Caki2 (cell line): ENCODE results near the gene POTEM. TPM values are rescaled to one million over a fixed set of nuclear protein-coding genes. Genes with fewer than 3 reads are reported as not detected.
"Not testable (repeated sequence)": the region's sequence is repeated elsewhere in the genome, so short reads cannot be mapped to it uniquely, and the experiment has no call there.

Source experiments
- DNase-seq: peaks from one replicate; pipeline ENCODE4 v3.0.0-alpha.2; 2015; ENCODE audit warnings: low read depth
- in situ Hi-C: cut with HindIII; loops from 2 replicates; pipeline ENCODE4 v1.10.0; 2016; ENCODE audit warnings: low sequenced_read_pairs, low pct_unique_long_range_greater_than_20kb, mixed read lengths
- total RNA-seq: library from RNA; depleted of rRNA; stranded (reverse); fragments of >200 nt; shearing (Covaris generic); gene quantifications from 2 replicates; pipeline ENCODE4 v1.2.3, GENCODE V29; 2014; ENCODE audit warnings: low replicate concordance; rRNA removed

Gene POTEM
- total RNA-seq, result not detected in 2 replicates

DNA sequence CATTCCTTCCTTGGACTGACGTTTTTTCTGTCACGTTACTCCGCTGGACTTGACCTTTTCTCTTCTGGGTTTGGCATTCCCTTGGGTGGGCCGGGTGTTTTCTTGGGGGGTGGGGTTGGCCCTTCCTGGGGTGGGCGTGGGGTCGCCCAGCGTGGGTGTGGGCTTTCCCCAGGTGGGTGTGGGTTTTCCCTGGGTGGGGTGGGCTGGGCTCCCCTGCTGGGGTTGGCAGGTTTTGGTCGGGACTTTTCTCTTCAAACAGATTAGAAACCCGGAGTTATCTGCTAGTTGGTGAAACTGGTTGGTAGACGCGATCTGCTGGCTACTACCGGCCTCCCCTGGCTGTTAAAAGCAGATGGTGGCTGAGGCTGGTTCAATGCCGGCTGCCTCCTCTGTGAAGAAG is at the start of gene POTEM:
POTEM (plus strand) TSS at position 301 of the 400 bp plus-strand sequence; CDS start at position 353, 52 bp downstream.
- DNase-seq, in situ Hi-C loops: not testable (repeated sequence)

GRCh38 chr14:18918345-18918744 is 48.9 kb upstream of the POTEM start:
- DNase-seq, in situ Hi-C loops: not testable (repeated sequence)

DNA sequence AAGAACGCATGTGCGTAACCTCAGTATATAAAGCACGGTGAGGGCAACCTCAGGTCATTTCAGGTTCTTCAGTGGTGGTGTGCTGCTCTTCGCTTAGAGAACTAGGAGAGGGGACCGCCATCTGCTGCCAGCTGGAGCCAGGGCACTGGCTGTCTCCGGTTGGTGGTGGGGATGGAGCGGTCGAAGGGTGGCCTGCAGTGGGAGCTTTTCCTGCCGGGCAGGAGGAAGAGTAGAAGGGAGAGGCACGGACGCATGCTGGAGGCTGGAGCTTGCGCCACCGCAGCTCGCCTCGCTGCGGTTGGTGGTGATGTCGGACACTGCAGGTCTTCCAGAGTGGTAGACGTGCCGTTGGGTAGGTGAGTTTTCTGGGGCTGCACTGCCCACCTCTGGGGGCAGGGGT is 47.2 kb upstream of the POTEM start:
- DNase-seq, in situ Hi-C loops: not testable (repeated sequence)

DNA sequence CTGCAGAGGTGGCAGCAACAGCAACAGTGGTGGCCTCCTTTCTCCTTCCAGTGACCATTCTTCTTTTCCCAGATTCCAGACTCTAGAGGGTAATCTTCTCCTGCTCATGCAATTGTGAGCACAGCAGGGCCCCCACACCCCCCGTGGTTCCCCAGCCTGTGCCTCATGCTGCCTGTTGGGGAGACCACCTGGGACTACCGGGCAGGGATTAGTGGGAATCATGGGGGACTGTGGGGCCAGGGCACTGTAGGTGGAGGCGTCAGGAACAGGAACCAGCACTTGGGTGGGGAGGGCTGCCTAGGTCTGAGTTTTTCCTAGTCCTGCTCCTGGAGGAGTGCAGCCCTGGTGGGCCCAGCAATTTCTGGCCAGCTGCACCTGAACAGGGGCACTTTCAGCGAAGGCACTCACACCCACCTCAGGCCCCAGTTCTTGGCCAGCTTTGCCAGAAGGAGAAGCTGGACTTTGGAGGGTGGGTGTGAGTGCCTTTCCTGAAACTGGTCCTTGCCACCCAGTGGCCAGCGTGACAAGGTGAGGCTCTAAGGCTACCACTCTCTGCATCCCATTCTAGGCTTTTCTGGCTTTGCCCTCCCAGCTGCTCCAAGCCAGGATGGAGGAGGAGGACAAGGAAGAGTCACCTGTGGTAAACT is 46.1 kb upstream of the POTEM start:
- DNase-seq, in situ Hi-C loops: not testable (repeated sequence)

- in situ Hi-C loops, DNase-seq: not testable (repeated sequence)
Measured at GRCh38 chr14:18936848-18937247, 30.4 kb upstream of the POTEM start.

DNA sequence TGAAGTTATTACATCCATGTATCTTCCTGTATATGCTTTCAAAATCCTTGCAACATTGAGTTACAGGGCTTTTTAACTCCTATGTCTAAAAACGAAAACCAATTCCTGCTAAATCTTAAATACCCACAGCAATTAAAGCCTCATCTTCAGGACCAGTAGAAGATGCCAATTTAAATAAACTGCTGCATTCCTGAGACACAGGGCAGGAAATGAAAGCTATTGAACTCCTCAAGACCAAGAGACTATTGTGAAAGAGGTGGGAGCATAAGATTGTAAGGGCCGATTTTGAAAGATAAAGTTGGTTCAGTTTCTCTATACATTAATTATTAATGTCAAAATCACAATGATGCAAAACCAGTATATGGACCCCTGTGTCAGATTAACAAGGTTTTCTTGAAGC is 28.5 kb upstream of the POTEM start:
- DNase-seq, in situ Hi-C loops: not testable (repeated sequence)

GRCh38 chr14:18949939-18950338 is 17.3 kb upstream of the POTEM start:
- DNase-seq, in situ Hi-C loops: not testable (repeated sequence)

GRCh38 chr14:18953085-18953484 is 14.1 kb upstream of the POTEM start:
- in situ Hi-C loops, DNase-seq: not testable (repeated sequence)

- DNase-seq, in situ Hi-C loops: not testable (repeated sequence)
Measured at GRCh38 chr14:18955816-18956215, 11.4 kb upstream of the POTEM start.

DNA sequence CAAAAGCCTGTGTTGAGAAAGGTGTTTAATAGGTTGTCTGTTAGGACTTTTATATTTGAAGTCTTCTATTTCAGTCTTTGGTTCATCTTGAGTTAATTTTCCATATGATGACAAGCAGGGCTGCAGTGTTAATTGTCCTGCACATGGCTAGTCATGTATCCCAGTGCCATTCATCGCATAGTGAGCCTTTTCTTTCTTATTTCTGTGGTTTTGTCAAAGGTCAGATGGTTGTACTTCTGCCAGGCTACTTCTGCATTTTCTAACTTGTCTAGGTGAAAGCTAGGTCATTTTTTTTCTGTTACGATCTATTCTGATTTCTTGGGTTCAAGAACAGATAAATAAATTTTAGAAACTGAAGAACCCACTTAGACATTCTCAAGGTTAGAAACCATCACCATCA is 5.7 kb upstream of the POTEM start:
- in situ Hi-C loops, DNase-seq: not testable (repeated sequence)

DNA sequence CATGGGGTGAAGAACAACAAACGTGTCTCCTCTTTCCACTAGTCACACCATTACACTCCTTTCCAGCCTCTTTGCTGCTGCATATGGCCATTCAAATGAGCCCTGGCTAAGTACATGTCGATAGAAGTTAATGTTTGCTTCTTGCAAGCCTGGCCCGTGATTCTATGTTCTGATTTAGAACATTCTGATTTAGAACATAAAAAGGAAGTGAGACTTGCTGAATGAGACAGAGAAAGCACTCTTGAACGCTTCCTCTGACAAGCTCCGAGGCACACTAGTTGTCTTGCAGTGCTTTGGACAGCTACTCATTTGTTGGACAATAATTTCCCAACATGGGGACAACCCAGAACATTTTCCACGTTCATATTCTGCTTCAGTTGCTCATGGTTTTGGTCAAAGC is 5.1 kb upstream of the POTEM start:
- in situ Hi-C loops, DNase-seq: not testable (repeated sequence)

- in situ Hi-C loops, DNase-seq: not testable (repeated sequence)
Measured at GRCh38 chr14:18963276-18963675, 4.0 kb upstream of the POTEM start.

DNA sequence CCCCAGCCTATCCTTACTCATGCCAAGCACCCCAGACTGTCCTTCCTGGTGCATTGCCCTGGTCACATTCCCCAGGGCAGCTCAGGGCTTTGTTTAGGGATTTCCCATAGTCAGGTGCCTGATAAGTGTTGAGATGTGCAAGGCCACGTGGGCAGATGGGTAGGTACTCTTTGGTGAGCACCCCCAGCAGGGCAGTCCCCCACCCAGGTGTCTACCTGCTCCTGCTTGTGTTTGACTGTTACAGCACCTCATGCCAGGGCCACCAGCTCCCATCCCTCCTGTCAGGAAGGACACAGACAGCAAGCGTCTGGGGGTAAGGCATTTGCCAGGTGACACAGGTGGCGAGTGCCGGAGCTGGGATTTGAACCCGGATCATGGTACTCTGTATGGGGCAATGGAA is 2.4 kb upstream of the POTEM start:
- in situ Hi-C loops, DNase-seq: not testable (repeated sequence)

DNA sequence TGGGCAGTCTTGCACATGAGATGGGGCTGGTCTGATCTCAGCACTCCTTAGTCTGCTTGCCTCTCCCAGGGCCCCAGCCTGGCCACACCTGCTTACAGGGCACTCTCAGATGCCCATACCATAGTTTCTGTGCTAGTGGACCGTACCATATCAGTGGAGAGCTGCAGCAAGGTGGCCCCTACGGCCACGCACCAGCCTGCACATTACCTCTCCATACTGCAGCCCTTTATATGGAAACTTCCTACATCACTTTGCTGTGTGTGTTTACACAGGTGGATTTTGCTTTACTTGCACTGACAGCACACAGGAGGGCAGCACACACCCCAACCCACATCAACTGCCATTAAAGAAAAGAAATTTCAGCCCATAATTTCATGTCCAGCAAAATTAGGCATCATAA is 35.3 kb downstream of the POTEM start:
- in situ Hi-C loops, DNase-seq: not testable (repeated sequence)

- DNase-seq, in situ Hi-C loops: not testable (repeated sequence)
Measured at GRCh38 chr14:19006490-19006889, 39.3 kb downstream of the POTEM start.

DNA sequence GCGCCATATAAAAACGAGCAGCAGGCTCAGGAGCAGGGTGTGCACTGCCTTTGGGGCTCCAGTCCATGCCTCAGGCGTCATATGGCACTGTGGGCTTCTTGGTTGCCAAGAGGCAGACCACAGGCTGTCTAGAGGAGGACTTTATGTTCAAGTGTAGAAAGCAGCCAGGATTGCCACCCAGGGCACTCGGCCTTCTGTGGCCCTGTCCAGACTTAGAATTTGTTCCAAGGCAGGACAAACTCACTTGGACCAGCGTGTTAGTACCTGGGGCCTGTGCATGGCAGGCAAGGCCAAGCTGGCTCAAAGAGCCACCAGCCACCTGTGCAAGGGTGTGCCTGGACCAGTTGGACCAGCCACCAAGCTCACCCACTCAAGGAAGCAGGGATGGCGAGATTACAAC is 40.4 kb downstream of the POTEM start:
- in situ Hi-C loops, result not testable (repeated sequence)

GRCh38 chr14:19011029-19011428 is 43.8 kb downstream of the POTEM start:
- in situ Hi-C loops, DNase-seq: not testable (repeated sequence)

More for the DNA sequence above, 40.4 kb downstream of the POTEM start:
- not testable (repeated sequence) for DNase-seq

DNA sequence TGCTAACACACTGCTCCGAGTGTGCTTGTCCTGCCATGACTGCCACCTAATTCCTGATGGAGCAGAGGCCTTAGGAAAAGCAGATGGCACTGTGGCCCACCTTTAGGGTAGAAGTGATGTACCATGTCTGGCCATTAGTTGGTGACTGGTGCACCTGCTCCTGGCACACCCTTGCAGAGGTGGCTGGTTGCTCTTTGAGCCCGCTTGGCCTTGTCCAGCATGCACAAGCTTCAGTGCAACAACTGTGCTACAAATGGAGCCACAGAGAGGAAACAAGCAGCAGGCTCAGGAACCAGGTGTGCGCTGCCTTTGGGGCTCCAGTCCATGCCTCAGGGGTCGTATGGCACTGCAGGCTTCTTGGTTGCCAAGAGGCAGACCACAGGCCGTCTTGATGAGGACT is 44.5 kb downstream of the POTEM start:
- DNase-seq, in situ Hi-C loops: not testable (repeated sequence)

- in situ Hi-C loops, DNase-seq: not testable (repeated sequence)
Measured at GRCh38 chr14:19015185-19015584, 48.0 kb downstream of the POTEM start.

DNA sequence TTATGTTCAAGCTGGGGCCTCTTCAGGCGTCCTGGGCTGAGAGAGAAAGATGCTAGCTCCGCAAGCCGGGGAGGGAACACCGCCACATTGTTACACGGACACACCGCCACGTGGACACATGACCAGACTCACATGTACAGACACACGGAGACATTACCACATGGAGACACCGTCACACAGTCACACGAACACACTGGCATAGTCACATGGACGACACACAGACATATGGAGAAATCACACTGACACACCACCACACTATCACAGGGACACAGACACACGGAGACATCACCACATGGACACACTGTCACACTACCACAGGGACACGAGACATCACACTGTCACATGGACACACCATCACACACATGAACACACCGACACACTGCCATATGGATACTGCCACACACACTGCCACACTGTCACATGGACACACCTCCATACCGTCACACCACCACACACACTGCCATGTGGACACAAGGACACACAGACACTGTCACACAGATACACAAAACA is 57.9 kb downstream of the POTEM start:
- DNase-seq, in situ Hi-C loops: not testable (repeated sequence)
